ES-I3 (cell line): ENCODE data around the gene SNED1.
"Not testable (repeated sequence)": the region's sequence is repeated elsewhere in the genome, so short reads cannot be mapped to it uniquely, and the experiment has no call there.

Source experiments
- H3K36me3 ChIP-seq: 2 replicates; pipeline ENCODE4 v1.6.1; 2013; ENCODE audit warnings: mild to moderate bottlenecking, low read length, control low read depth, moderate library complexity; ENCODE audit not compliant: insufficient read depth
- H3K4me1 ChIP-seq: 2 replicates; pipeline ENCODE4 v1.6.1; 2013; ENCODE audit warnings: mild to moderate bottlenecking, control low read depth, low read length; ENCODE audit not compliant: insufficient read depth
- H3K9ac ChIP-seq: 2 replicates; pipeline ENCODE4 v1.6.1; 2013; ENCODE audit warnings: low read depth, mild to moderate bottlenecking, low read length, moderate library complexity
- H3K9me3 ChIP-seq: 2 replicates; pipeline ENCODE4 v1.6.1; 2013; ENCODE audit warnings: mild to moderate bottlenecking, low read length, moderate library complexity; ENCODE audit not compliant: control insufficient read depth, insufficient read depth

The SNED1 gene

DNA sequence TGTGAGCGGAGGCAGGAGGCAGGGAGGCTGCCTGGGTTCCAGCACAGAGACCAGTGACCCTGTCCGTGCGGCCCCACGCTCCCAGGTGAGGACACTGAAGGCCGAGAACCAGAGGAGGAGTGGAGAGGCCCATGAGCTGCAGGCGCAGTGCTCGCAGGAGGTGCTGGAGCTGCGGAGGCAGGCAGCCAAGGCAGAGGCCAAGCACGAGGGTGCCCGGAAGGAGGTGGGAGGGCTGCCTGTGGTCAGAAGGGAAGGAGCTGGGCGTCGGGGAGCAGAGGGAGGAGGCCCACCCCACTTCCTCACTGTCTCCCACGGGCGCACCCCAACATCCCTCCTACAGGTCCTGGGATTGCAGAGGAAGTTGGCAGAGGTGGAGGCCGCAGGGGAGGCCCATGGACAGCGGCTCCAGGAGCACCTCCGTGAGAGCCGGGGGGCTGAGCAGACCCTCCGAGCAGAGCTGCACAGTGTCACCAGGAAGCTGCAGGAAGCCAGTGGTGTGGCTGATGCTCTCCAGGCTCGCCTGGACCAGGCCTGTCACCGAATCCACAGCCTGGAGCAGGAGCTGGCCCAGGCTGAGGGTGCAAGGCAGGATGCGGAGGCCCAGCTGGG is 33.0 kb upstream of the SNED1 start:
- Histone ChIP-seq H3K36me3 (no peaks in the 10 kb centered on the region), H3K9me3 (peaks cover 2% of the 10 kb centered on the region; the same call in 1 of the 2 replicates), H3K9ac (no peak overlapping the region), H3K4me1 (peaks cover 9% of the 10 kb centered on the region)

DNA sequence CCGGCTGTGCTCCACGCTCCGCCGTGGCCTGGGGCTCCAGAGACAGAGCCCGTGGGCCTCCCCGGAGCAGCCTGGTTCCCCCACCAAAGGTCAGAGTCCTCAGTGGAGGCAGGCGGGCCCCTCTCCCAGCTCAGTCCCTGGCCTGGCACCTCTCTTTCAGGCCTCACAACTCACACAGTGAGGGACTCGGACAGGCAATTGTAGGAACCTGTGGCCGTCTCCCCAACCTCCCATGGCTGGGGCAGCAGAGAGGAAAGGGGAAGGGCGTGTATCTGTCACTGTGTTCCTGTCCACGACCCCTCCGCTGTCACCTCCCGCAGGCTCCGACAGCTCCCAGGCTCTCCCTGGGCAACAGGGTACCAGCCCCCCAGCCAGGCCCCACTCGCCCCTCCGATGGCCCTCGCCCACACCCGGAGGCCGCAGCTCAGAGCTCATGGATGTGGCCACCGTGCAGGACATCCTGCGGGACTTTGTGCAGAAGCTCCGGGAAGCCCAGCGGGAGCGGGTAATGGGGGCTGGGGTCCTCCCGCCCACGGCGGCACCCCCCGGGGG is 32.4 kb upstream of the SNED1 start:
- Histone ChIP-seq H3K4me1 (peaks cover 7% of the 10 kb centered on the region), H3K9ac (no peak overlapping the region), H3K36me3 (no peaks in the 10 kb centered on the region), H3K9me3 (peaks cover 2% of the 10 kb centered on the region; the same call in 1 of the 2 replicates)

DNA sequence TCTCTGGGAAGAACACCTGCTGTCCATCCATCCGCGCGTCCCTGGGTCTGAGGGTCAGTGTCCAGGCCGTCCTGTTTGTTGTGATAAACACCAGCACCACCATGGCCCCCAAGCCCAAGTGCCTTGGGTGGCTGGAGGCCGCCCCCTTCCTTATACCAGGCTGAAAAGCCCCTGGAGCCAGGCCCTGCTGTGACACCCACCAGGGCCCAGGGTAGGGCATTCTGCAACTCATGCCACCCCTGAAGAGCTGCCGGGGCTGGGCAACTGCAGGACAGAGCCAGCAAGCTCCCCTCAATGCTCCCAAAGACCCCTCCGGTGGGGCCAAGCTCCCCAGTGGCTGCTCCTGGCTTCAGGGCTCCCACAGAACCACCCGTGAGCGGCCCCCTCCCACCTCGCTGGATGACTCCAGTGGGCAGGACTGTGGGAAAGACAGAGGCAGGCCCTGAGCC is 31.9 kb upstream of the SNED1 start:
- Histone ChIP-seq H3K36me3 (no peaks in the 10 kb centered on the region), H3K9ac (no peak overlapping the region), H3K4me1 (peaks cover 4% of the 10 kb centered on the region), H3K9me3 (peaks cover 2% of the 10 kb centered on the region; the same call in 1 of the 2 replicates)

DNA sequence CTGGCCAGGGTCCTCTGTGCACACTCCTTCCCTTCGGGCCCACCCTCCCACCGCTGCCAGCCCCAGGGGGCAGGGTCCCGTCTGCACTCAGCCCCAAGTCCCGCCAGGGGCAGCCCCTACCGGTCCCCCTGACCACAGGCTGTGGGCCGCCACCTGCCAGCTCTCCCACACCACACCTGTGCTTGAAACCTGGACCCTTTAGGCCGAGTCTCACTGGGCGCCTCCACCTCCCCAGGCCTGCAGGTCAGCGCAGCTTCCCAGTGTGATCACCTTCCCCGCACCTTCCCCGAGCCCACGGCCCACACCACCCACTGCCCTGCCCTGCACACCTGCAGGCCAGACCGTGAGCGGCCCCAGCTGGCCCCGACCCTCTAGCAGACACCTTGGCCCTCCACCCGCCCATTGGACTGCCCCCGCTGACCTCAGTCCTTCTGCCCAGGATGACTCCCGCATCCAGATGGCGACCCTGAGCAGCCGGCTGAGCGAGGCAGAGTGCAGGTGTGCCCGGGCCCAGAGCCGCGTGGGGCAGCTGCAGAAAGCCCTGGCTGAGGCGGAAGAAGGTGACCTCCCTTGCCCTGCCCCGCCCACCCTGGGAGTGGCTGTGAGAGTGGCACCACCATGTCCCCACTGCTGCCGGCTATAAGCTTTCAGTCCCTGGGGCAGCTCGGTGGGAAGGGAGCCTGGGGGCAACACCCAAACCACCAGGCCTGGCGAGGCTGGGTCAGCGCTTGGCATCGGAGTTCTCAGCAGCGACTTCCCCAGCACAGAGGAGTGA is 31.3 kb upstream of the SNED1 start:
- H3K4me1 ChIP-seq = no peaks in the 10 kb centered on the region
- H3K9me3 ChIP-seq = peaks cover 2% of the 10 kb centered on the region; the same call in 1 of the 2 replicates
- H3K9ac ChIP-seq = no peak overlapping the region
- no peaks in the 10 kb centered on the region for H3K36me3 ChIP-seq

DNA sequence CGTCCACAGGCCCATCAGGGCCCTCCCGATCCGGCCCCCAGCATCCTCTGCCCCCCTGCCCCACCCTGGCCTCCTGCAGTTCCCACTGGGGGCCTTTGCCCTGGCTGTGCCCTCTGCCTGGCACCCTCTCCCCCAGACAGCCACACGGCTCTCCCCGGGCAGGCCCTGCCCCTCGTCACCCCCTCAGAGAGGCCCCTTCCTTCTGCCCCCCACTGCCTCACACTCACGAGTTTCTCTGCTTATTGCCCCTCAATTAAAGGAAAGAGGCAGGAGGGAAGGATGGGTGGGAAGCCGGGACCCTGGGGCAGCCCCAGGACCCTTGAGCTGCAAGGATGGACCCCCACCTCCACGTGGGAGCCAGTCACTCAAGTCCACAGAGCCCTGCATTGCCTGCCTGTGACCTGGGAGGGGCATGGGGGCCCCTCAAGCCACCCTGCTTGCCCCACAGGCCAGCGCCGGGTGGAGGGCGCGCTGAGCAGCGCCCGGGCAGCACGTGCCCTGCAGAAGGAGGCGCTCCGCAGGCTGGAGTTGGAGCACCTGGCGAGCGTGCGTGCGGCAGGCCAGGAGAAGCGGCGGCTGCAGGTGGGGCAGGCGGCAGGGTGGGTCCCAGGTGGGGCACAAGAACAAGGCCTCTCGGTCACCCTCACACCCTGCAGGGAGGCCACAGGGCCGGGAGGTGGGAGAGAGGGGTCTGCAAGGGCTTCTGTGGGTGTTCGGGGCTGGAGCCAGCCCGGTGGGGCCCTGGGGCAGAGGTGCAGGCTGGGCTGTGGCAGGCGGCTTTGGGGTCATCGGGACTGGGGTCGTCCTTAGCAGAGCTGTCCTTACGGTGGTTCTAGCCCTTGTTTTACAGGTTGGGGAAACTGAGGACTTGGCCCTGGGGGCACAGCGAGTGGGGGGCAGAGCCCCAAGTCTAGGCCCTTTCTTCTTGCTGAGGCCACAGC is 30.5 kb upstream of the SNED1 start:
- Histone ChIP-seq H3K9ac (no peak overlapping the region), H3K4me1 (no peaks in the 10 kb centered on the region), H3K9me3 (peaks cover 2% of the 10 kb centered on the region; the same call in 1 of the 2 replicates), H3K36me3 (no peaks in the 10 kb centered on the region)

DNA sequence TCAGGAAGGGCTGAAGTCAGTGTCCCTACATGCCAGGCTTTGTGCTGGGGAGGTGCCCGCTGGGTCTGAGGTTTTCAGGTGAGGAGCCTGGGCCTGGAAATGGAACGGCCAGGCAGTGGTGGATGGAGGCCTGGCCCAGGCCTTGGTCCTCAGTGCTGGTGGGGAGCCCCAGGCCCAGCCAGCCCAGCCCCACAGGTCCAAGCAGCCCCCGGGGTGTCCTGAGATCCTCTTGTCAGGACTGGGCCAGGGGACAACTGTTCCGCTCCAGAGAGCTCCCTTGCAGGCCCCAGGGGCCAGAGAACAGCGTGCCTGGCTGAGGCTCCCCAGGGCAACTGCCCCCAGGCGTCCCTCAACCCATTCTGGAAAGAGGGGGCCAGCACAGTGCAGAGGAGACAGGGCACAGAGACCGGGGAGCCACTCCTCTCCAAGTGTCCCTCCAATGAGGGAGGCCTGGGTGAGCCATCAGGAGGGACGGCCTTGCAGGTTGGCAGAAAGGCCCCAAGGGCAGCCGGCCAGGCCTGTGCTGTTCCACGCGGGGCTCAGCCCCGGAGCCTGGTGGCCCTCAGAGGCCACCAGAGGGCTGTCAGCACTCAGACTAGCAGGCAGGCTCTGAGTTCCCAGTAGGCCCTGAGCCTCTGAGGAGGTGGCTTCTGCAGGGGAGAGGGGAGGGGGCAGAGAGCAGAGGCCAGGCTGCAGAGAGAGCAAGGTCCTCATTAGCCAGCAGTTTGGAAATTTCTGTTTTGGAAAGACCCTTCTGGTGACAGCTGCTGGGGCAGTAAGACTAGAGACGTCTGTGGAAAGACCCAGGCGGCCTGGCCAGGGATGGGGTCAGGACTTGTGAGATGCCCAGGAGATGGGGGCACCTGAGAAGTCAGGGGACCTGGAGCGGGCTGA is 29.4 kb upstream of the SNED1 start:
- Histone ChIP-seq H3K4me1 (no peaks in the 10 kb centered on the region), H3K9me3 (peaks cover 2% of the 10 kb centered on the region; the same call in 1 of the 2 replicates), H3K9ac (no peak overlapping the region), H3K36me3 (no peaks in the 10 kb centered on the region)

DNA sequence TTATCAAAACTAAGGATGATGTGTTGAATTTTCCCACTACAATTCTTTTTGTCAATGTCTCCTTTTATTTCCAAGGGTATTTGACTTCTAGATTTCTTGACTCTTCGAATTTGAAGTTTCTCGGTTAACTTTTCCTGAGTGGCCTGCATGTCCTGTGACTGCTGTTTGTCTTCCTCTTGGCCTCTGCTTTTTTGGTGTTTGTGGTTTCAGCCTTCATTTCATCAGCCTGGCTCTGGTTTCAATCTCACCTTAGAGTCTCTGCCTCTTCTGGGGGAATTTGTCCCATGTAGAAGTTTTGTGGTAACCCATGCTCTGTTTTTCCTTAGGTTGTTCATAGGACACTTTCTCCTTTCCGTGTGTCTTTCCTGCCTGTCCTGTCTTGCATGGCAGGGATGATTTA is 28.3 kb upstream of the SNED1 start:
- H3K4me1 ChIP-seq = no peaks in the 10 kb centered on the region
- H3K9ac ChIP-seq = no peak overlapping the region
- H3K36me3 ChIP-seq = no peaks in the 10 kb centered on the region
- H3K9me3 ChIP-seq = peaks cover 2% of the 10 kb centered on the region; the same call in 1 of the 2 replicates

DNA sequence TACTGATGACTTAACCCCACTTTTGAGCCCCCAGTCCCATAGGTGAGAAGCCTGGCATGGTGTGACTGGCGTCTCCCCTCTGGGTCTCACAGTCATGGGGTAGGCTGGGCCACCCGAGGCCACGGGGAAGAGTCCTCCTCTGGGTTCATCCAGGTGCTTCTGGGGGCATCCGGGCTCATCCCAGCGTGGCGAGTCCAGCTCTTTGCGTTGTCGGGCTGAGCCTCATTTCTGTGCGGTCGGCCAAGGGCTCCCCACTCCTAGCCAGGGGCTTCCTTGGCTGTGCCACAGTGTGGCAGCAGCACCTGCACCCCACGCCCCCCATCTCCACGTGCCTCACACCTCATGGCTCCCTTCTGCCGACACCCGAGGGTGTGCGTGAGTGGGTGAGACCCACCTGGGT is 27.6 kb upstream of the SNED1 start:
- H3K9me3 ChIP-seq = peaks cover 2% of the 10 kb centered on the region; the same call in 1 of the 2 replicates
- H3K4me1 ChIP-seq = no peaks in the 10 kb centered on the region
- no peak overlapping the region for H3K9ac ChIP-seq
- no peaks in the 10 kb centered on the region for H3K36me3 ChIP-seq

DNA sequence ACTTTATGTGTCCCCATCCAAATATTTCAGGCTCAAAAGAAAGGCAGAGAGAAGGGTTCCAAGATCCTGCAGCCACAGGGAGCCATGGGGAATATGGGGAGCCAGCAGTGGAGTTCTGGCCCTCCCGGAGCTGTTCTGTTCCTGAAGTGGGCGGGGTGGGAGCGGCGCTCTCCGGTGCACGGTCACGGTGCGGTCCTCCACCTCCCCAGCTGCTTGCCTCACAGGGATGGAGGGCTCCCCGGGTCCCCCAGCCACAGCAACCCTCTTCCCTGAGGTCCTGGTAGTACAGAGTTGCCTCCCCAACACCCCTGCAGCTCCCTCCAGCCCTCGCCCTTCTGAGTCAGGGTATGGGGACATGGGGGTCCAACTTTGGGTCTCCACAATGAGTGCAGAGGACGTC is 26.2 kb upstream of the SNED1 start:
- Histone ChIP-seq H3K9ac (no peak overlapping the region), H3K9me3 (peaks cover 2% of the 10 kb centered on the region; the same call in 1 of the 2 replicates), H3K36me3 (no peaks in the 10 kb centered on the region), H3K4me1 (no peaks in the 10 kb centered on the region)

DNA sequence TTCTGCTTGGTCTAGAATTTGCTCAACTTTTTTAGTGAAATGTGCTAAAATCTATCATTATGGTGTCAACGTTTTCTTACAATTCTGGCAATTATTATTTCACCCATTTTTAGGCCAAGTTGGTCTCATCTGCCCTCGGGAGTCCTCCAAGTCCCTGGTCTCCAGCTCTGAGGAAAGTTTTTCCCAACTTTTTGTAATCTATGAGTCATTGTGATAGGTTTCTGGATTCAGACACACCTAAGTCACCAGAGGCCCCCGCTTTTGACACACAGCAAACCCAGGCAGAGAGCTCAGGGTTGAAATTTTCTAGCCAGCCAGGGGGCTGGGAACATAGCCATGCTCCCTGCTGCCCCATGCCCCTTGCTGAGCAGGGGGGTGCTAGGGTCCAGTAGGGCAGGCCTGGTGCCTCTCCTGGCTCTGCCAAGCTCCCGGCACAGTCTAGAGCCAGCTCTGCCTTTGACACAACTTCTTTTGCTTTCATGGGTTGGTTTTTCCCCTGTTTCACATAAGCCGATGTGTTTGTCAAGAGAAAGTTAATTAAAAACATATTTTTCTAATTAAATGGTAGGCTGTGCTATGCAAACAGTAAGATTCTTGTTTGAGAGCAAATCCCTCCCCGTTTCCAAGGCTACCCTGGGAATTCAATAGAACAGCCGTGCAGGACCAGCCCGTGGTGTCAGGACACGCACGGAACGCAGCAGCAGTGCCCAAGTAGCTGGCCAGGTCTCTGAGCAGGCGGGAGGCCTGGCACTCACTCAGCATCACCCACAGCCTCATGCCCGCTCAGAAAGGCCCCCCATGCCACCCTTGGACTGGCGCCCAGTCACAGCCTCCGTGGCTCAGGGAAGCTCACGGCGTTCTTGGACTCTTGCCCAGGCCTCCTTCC is 25.5 kb upstream of the SNED1 start:
- Histone ChIP-seq H3K36me3 (no peaks in the 10 kb centered on the region), H3K4me1 (no peaks in the 10 kb centered on the region)

DNA sequence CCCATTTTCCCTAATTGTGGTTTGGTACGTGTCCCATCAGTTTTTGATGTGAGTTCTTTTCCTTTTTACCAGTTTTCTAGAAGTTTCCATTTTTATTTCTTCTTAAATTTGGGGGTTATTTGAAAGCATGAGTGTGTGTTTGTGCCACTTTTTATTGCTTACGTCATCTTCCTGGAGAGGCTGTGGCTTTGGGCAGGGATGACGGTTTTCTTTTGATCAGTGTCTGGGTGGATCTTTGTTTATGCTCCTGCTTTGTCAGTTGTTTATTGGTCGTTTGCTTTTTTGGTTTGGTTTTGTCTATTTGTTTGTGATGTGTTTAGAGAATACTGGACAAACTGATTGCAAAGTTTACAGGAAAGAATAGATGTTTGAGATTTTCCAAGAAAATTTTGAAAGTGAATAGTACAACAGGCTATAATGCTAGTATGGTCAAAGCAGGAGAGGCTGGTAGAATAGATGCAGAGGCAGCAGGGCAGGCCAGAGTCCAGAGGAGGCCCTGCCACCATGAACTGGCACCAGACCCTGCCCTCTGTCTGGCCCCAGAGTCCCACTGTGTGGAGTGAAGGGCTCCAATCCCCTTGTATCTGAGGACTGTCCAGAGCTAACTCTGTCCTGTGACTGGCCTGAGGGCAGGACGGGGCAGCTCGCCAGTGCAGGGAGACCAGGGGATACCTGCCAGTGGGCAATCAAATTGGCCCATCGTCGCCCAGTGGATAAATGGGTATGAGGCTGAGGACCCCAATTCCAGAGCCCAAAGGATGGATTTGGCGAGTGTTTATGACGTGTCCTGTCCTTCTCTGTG is 23.4 kb upstream of the SNED1 start:
- Histone ChIP-seq H3K4me1 (no peaks in the 10 kb centered on the region), H3K36me3 (no peaks in the 10 kb centered on the region), H3K9me3 (peaks cover under 1% of the 10 kb centered on the region; the same call in 1 of the 2 replicates), H3K9ac (no peak overlapping the region)

More for the DNA sequence above, 25.5 kb upstream of the SNED1 start:
- Histone ChIP-seq H3K9ac (no peak overlapping the region), H3K9me3 (peaks cover 2% of the 10 kb centered on the region; the same call in 1 of the 2 replicates)

DNA sequence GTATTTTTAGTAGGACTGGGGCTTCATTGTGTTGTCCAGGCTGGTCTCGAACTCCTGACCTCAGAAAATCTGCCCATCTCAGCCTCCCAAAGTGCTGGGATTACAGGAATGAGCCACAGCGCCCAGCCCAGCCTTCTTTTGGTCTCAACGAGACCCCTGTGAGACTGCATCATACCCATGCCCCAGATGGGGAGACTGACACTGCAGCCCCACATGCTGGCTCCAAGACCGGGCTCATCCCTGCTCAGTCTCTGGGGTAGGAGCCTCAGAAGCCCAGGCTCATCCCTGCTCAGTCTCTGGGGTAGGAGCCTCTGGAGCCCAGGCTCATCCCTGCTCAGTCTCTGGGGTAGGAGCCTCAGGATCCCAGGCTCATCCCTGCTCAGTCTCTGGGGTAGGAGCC is 22.5 kb upstream of the SNED1 start:
- H3K9me3 ChIP-seq, H3K9ac ChIP-seq, H3K4me1 ChIP-seq, H3K36me3 ChIP-seq: not testable (repeated sequence)
